Uterus (tissue), 2 donors: ENCODE results near the gene FREM1.

Source experiments
- CTCF ChIP-seq, 4 experiments: fragments of 200-600 bp in 2 of 4; fragments of 450-650 bp in 2 of 4; sonication (generic) in 2 of 4; IDR thresholded peaks; one replicate each; pipeline ENCODE4 v1.5.1; 2016 to 2019; ENCODE audit warnings: antibody characterized with exemption in 4 of 4, mild to moderate bottlenecking in 2 of 4, moderate library complexity in 1 of 4
- POLR2A ChIP-seq, 2 donors: fragments of 450-650 bp; IDR thresholded peaks; one replicate each; pipeline ENCODE4 v1.6.1; 2016; ENCODE audit warnings: antibody characterized with exemption in 2 of 2, mild to moderate bottlenecking in 1 of 2, moderate library complexity in 1 of 2

- TF ChIP-seq CTCF (IDR thresholded peaks at IDR 0.05) (no peak), POLR2A (IDR thresholded peaks at IDR 0.05) (no peak)
These were observed 20.8 kb downstream of the FREM1 start for GRCh38 chr9:14889451-14889850.
